ENCODE measurements around the gene MMP24.

GRCh38 chr20:35225319-35226125 lies 968 bp upstream of the MMP24 start:
- TF ChIP-seq RAD21 (IDR thresholded peaks at IDR 0.05) (no peak), CTCF (IDR thresholded peaks at IDR 0.05; ENCODE audit: low read depth, low read length, missing input control) (no peak), GABPA (IDR thresholded peaks at IDR 0.05 in 1 of 2, conservative IDR thresholded peaks at IDR 0.05 in 1 of 2) (no peak), MAX (IDR thresholded peaks at IDR 0.05) (no peak)

Data from liver (tissue), 3 donors.